Rectal smooth muscle tissue (tissue), 1 donor: ENCODE results near the gene PROKR2.

Experiments used
- H3K27ac ChIP-seq: one replicate; pipeline ENCODE4 v1.7.0; 2013; ENCODE audit warnings: low read depth, low read length, inconsistent platforms
- H3K27me3 ChIP-seq: one replicate; pipeline ENCODE4 v1.7.0; 2013; ENCODE audit warnings: low read length; ENCODE audit not compliant: control insufficient read depth, insufficient read depth
- H3K36me3 ChIP-seq: one replicate; pipeline ENCODE4 v1.7.0; 2013; ENCODE audit warnings: low read length; ENCODE audit not compliant: control insufficient read depth, insufficient read depth
- H3K4me1 ChIP-seq: one replicate; pipeline ENCODE4 v1.7.0; 2013; ENCODE audit warnings: low read length; ENCODE audit not compliant: control insufficient read depth, insufficient read depth
- H3K4me3 ChIP-seq: one replicate; pipeline ENCODE4 v1.7.0; 2013; ENCODE audit warnings: low read length
- H3K9ac ChIP-seq: one replicate; pipeline ENCODE4 v1.7.0; 2013; ENCODE audit warnings: low read length

PROKR2 gene

GRCh38 chr20:5328268-5328667 is 11.5 kb upstream of the PROKR2 start:
- H3K4me1 ChIP-seq, result no peaks in the 10 kb centered on the region
- H3K9ac ChIP-seq, result no peak overlapping the region
- H3K27me3 ChIP-seq, result no peaks in the 10 kb centered on the region
- no peaks in the 10 kb centered on the region for H3K36me3 ChIP-seq
- H3K4me3 ChIP-seq, result no peak overlapping the region
- H3K27ac ChIP-seq, result no peak overlapping the region

- H3K27ac ChIP-seq, result no peak overlapping the region
Measured at GRCh38 chr20:5327356-5327755, 10.6 kb upstream of the PROKR2 start.

DNA sequence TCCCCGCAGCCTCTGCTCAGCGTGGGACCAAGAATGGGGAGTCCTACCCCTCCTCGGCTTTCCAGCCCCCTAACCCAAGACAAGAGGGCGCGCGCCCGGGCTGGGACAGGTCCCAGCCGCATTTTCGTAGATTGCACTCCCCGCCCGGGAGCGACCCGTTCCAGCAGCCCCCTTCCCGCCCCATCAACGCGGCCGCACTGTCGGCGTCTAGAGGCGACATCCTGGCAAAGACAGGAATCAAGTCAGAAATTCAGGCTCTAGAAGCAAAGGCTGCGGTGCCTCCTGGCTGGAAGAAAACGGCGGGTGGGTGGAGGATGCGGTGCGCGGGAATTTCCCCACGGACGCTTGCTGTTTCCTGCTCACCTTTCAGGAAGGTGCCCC is 957 bp downstream of the PROKR2 start:
- Histone ChIP-seq H3K4me1 (no peaks in the 10 kb centered on the region), H3K27me3 (no peaks in the 10 kb centered on the region), H3K9ac (no peak overlapping the region), H3K36me3 (no peaks in the 10 kb centered on the region), H3K27ac (no peak overlapping the region), H3K4me3 (no peak overlapping the region)

More at GRCh38 chr20:5327356-5327755, 10.6 kb upstream of the PROKR2 start:
- H3K4me3 ChIP-seq, result no peak overlapping the region
- H3K9ac ChIP-seq, result no peak overlapping the region
- no peaks in the 10 kb centered on the region for H3K4me1 ChIP-seq
- no peaks in the 10 kb centered on the region for H3K36me3 ChIP-seq
- H3K27me3 ChIP-seq, result no peaks in the 10 kb centered on the region

- no peak overlapping the region for H3K4me3 ChIP-seq
- no peak overlapping the region for H3K9ac ChIP-seq
- no peaks in the 10 kb centered on the region for H3K4me1 ChIP-seq
- no peak overlapping the region for H3K27ac ChIP-seq
- H3K27me3 ChIP-seq, result no peaks in the 10 kb centered on the region
- no peaks in the 10 kb centered on the region for H3K36me3 ChIP-seq
Measured at GRCh38 chr20:5313916-5314315, 2.8 kb downstream of the PROKR2 start.

- Histone ChIP-seq H3K4me3 (no peak overlapping the region), H3K36me3 (no peaks in the 10 kb centered on the region), H3K27ac (no peak overlapping the region), H3K27me3 (no peaks in the 10 kb centered on the region), H3K9ac (no peak overlapping the region), H3K4me1 (no peaks in the 10 kb centered on the region)
Measured at GRCh38 chr20:5312518-5312917, 4.2 kb downstream of the PROKR2 start.

GRCh38 chr20:5309971-5310370 is 6.8 kb downstream of the PROKR2 start:
- Histone ChIP-seq H3K36me3 (no peaks in the 10 kb centered on the region), H3K27me3 (no peaks in the 10 kb centered on the region), H3K9ac (no peak overlapping the region), H3K4me1 (no peaks in the 10 kb centered on the region), H3K27ac (no peak overlapping the region), H3K4me3 (no peak overlapping the region)

- Histone ChIP-seq H3K36me3 (no peaks in the 10 kb centered on the region), H3K27ac (no peak overlapping the region), H3K9ac (no peak overlapping the region), H3K4me1 (no peaks in the 10 kb centered on the region), H3K4me3 (no peak overlapping the region), H3K27me3 (no peaks in the 10 kb centered on the region)
Measured at GRCh38 chr20:5298811-5299210, 17.9 kb downstream of the PROKR2 start.

DNA sequence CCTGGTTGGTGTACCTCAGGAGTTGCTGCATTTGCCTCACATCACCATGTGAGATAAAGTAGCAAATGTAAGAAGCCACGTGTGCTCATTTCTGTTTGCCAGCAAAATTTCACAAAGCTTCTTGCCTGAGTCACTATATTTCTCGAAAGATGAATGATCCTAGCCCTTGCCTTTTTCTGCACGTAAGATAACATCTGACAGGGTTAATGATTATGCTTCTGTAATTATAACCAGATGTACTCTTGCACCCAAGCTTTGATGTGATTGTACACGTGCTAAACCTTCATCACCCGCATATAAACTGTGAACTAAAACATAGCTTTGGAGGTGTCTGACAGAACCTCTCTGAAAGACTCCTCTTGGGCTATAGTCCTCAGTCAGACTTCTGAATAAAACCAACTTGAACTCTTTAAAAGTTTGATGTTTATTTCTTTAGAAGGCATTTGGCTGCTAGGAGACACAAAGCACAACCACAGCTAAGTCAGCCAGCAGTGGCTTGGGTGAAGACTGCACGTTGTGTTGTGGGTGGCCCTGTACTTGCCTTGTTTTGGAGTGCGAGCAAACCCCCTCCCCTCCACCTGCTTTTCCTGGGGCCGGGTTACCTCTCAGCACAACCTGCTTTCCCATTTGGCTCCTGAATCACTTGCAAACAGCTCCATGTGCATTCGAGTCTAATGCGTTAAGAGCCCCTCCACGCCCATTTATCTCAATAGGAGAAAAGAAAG is 19.3 kb downstream of the PROKR2 start:
- Histone ChIP-seq H3K9ac (no peak overlapping the region), H3K4me3 (no peak overlapping the region), H3K36me3 (no peaks in the 10 kb centered on the region), H3K27ac (no peak overlapping the region), H3K27me3 (no peaks in the 10 kb centered on the region), H3K4me1 (no peaks in the 10 kb centered on the region)

- H3K27me3 ChIP-seq, result no peaks in the 10 kb centered on the region
- H3K4me3 ChIP-seq, result no peak overlapping the region
- H3K27ac ChIP-seq, result no peak overlapping the region
- H3K36me3 ChIP-seq, result no peaks in the 10 kb centered on the region
- no peaks in the 10 kb centered on the region for H3K4me1 ChIP-seq
- no peak overlapping the region for H3K9ac ChIP-seq
Measured at GRCh38 chr20:5290596-5290995, 26.2 kb downstream of the PROKR2 start.

DNA sequence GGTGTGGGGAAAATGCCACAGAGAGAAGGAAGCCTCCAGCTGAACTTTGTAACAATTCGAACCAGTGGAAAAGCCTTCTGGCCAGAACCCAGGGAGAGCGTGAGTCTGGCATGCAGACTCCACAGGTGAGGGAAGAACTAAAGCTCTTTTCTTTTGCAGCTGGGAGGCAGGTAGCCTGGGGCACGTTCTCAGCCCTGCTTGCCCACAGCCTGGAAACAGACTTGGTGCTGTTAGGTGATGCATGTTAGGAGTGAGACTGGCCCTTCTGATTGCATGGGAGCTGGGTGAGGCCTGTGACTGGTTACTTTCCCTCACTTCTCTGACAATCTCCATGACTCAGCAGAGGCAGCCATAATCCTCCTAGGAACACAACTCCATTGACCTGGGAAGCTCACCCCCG is 34.2 kb downstream of the PROKR2 start:
- Histone ChIP-seq H3K27ac (no peak overlapping the region), H3K27me3 (no peaks in the 10 kb centered on the region), H3K4me1 (no peaks in the 10 kb centered on the region), H3K36me3 (no peaks in the 10 kb centered on the region), H3K4me3 (no peak overlapping the region), H3K9ac (no peak overlapping the region)

- Histone ChIP-seq H3K9ac (no peak overlapping the region), H3K4me1 (no peaks in the 10 kb centered on the region), H3K27me3 (no peaks in the 10 kb centered on the region), H3K27ac (no peak overlapping the region), H3K36me3 (no peaks in the 10 kb centered on the region), H3K4me3 (no peak overlapping the region)
Measured at GRCh38 chr20:5279661-5280060, 37.1 kb downstream of the PROKR2 start.

- Histone ChIP-seq H3K4me1 (no peaks in the 10 kb centered on the region), H3K9ac (no peak overlapping the region), H3K4me3 (no peak overlapping the region), H3K27ac (no peak overlapping the region), H3K27me3 (no peaks in the 10 kb centered on the region), H3K36me3 (no peaks in the 10 kb centered on the region)
Measured at GRCh38 chr20:5272268-5272667, 44.5 kb downstream of the PROKR2 start.

DNA sequence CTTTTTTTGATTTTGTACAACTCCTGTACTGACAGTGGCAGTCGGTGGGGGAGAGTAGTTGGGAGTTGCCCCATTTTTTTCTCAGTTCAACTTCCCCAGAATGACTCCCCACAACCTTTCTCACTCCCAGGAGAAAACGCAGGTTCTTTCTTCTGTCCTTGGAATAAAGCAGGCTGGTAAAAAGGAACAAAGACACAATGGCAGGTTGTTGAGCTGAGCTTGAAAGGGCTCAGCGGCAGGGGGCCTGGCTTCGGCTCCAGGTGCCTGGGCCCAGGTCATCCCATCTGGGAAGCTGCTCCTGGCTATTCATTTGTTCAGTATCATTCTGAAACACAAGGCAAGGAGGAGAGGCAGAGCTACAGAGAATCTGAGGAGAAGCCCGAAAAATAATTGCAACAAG is 46.2 kb downstream of the PROKR2 start:
- Histone ChIP-seq H3K27me3 (no peaks in the 10 kb centered on the region), H3K9ac (no peak overlapping the region), H3K36me3 (no peaks in the 10 kb centered on the region), H3K27ac (no peak overlapping the region), H3K4me1 (no peaks in the 10 kb centered on the region), H3K4me3 (no peak overlapping the region)
